Heart right ventricle (tissue), 16 donors: ENCODE data around the gene PADI3. TPM values are rescaled to one million over a fixed set of nuclear protein-coding genes. Genes with fewer than 3 reads are reported as not detected.

Experiments
- ATAC-seq, 8 donors: fragments of 200-7000 bp; cut with Tn5 transposase; one replicate each; pipeline ENCODE4 v1.9.1; 2020; ENCODE audit warnings: mild to moderate bottlenecking in 8 of 8, moderate library complexity in 8 of 8, moderate number of reproducible peaks in 1 of 8
- DNase-seq, 2 donors: peaks; one replicate each; pipeline ENCODE4 v3.0.0-alpha.2; 2020
- H3K27ac ChIP-seq, 10 donors: fragments of 200-600 bp; sonication (generic) in 2 of 10; one replicate each; pipeline versions ENCODE4 v1.5.0 to v1.8.0; 2020 to 2022; ENCODE audit warnings: mild to moderate bottlenecking in 3 of 10
- H3K27me3 ChIP-seq, 7 donors: fragments of 200-600 bp; one replicate each; pipeline ENCODE4 v1.8.0; 2021 to 2022; ENCODE audit warnings: mild to moderate bottlenecking in 2 of 7
- H3K36me3 ChIP-seq, 9 donors: fragments of 200-600 bp; sonication (generic) in 1 of 9; one replicate each; pipeline versions ENCODE4 v1.5.0 to v1.8.0; 2020 to 2022; ENCODE audit warnings: mild to moderate bottlenecking in 2 of 9
- H3K4me1 ChIP-seq, 9 donors: fragments of 200-600 bp; sonication (generic) in 1 of 9; one replicate each; pipeline versions ENCODE4 v1.5.0 to v1.8.0; 2020 to 2022; ENCODE audit warnings: mild to moderate bottlenecking in 4 of 9
- H3K4me3 ChIP-seq, 10 donors: fragments of 200-600 bp; sonication (generic) in 2 of 10; one replicate each; pipeline versions ENCODE4 v1.5.0 to v1.8.0; 2020 to 2022; ENCODE audit warnings: mild to moderate bottlenecking in 7 of 10, moderate library complexity in 2 of 10
- H3K9me3 ChIP-seq, 11 donors: fragments of 200-600 bp in 10 of 11; sonication (generic) in 2 of 11; one replicate each; pipeline versions ENCODE4 v1.5.0 to v1.8.0; 2013 to 2022; ENCODE audit warnings: mild to moderate bottlenecking in 2 of 11, control low read depth in 1 of 11, moderate library complexity in 1 of 11
- CTCF ChIP-seq, 9 donors: fragments of 200-600 bp; sonication (generic) in 2 of 9; IDR thresholded peaks; one replicate each; pipeline versions ENCODE4 v1.5.0 to v1.8.0; 2021 to 2022; ENCODE audit warnings: antibody characterized with exemption in 9 of 9, mild to moderate bottlenecking in 5 of 9, moderate library complexity in 1 of 9
- WGBS, 2 donors: extraction: QIAGEN DNeasy Blood & Tissue Kit; methylation state at CpG; one replicate each; pipeline ENCODE4 v1.1.7; 2013; ENCODE audit warnings: inconsistent platforms in 1 of 2; 5-methylcytosine and 5-hydroxymethylcytosine counted together
- intact Hi-C, 10 donors: fragments of 100-400 bp; cut with DNase I; formaldehyde crosslinking; loops; one replicate each; pipeline versions ENCODE4 v1.11.1 to v1.14.2; 2022
- polyA plus RNA-seq, 2 donors: library from polyadenylated mRNA; stranded (reverse); fragments of 200-250 nt; gene quantifications; one replicate each; pipeline ENCODE4 v1.2.3, GENCODE V29; 2013
- total RNA-seq, 10 donors: library from RNA; stranded (reverse); fragmentation: NEBNext Ultra II Directional in 3 of 10; extraction: Animal tissue kit (Norgen Biotek cat#: 25700) in 3 of 10; gene quantifications; one replicate each; pipeline versions ENCODE4 v1.2.1 to v1.2.4, GENCODE V29; 2021 to 2023
- donor health status: Arrhythmogenic right ventricular cardiomyopathy.
- donor health status: ischemic (EF 13 %, LVEDD 7.1; RV severe dilation, severe dysfunction).
- donor health status: healthy with polysubstance abuse.
- donor health status: DM: no; HTN: yes; CAD: no.
- donor health status: DM: no; HTN: no; CAD: no.
- donor health status: ischemic (EF 25% LVEDD 6.9; RV normal size, moderate dysfunction).
- donor health status: ischemic (EF 25% LVEDD 5.7; RV mildly dilated, moderate dysfunction).
- donor health status: healthy.
- donor health status: DM: yes; HTN: yes; CAD: no.
- donor health status: Ischemic cardiomyopathy.
- donor health status: ischemic (EF 35%, LVEDD 5.7; RV mildly dilated, moderate dysfunction).
- donor health status: nonischemic (EF 11% LVEDD 7.7; RV severe dilation, severe dysfunction).
- donor health status: DM: yes; HTN: yes; CAD: no.
- donor health status: PGD.
- donor health status: ischemic (EF 29% LVEDD 5.4; RV normal size, mild dysfunction).
- donor health status: nonischemic (EF 23%, LVEDD 6.1; RV moderate dilation, normal function).

Gene PADI3
- total and polyA plus RNA-seq, 12 donors = not detected

DNA sequence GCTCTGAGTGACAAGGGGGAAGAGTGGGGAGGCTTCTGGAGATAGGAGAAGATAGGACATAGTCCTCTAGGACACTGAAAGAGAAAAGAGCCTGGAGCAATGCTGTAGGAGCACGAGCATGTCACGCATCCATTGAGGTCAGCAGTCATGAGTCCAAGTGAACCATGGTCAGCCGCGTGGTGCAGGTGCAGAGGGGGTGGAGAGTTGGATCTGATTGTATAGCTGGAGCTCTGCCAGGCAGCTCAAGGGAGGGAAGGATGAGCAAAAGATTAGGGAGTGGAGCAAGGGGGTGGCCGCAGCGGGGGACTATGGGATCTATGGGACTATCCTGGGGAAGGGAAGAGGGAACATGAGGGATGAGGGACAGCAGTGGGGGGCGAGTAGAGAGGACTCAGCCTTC lies 30.0 kb upstream of the PADI3 start:
- no peaks in the 10 kb centered on the region for H3K36me3 ChIP-seq
- DNase-seq (no peak), ATAC-seq (no peak)
- H3K9me3 ChIP-seq = no peaks in the 10 kb centered on the region
- H3K27me3 ChIP-seq = peaks cover 0 to 93% (median 66%) of the 10 kb centered on the region in 7 donors
- 55 to 57% methylated on average over 7 of the region's 7 CpGs for WGBS, 2 donors
- intact Hi-C loops = no loop called here
- no peaks in the 10 kb centered on the region for H3K4me1 ChIP-seq
- no peak overlapping the region for H3K4me3 ChIP-seq
- no peak overlapping the region for H3K27ac ChIP-seq
- TF ChIP-seq CTCF (IDR thresholded peaks at IDR 0.05) = no peak

GRCh38 chr1:17220287-17220686 lies 28.6 kb upstream of the PADI3 start:
- Histone ChIP-seq H3K27me3 (peaks cover 0 to 92% (median 58%) of the 10 kb centered on the region in 7 donors), H3K36me3 (no peaks in the 10 kb centered on the region), H3K9me3 (no peaks in the 10 kb centered on the region), H3K27ac (no peak overlapping the region), H3K4me3 (no peak overlapping the region), H3K4me1 (no peaks in the 10 kb centered on the region)
- intact Hi-C loops = no loop called here
- no peak for DNase-seq
- 71 to 81% methylated on average over 3 of the region's 3 CpGs for WGBS, 2 donors
- no peak for TF ChIP-seq CTCF (IDR thresholded peaks at IDR 0.05)
- no peak for ATAC-seq

DNA sequence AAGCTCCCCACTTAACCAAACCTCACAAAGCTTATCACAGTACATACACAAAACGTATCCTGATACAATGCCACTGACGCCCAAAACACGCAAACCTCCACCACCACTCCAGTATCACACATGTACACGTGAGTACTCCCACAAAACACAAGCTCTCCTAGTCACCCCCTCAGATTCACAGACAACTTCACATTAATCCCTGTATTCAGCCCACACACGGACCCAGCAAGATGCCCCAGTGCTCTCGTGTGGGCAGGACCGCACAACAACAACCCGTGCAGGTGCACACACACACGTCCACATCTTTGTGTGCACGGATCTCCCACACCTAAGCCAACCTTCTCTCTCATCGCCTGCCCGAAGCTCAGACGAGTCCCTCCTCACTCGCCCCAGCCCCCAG lies 26.3 kb upstream of the PADI3 start:
- intact Hi-C loops = no loop called here
- H3K27me3 ChIP-seq = peaks cover 0 to 73% (median 45%) of the 10 kb centered on the region in 7 donors

DNA sequence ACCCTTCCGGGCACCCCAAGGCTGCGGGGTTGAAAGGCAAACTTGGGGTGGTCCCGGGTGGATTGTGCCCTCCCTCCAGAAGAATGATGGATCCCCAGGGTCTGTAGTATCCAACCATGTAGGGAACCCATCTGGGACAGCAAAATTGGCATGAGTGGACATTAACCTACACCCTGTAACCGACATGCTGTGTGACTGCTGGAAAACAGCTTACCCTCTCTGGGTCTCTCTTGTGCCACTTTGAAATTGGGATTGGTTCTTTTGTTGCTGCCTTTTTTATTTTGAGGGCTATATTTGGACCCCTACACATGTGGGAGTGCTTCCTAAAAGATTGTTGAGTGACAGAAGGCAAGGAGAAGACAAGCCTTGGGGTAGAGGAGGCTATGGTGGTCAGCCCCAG lies 24.5 kb upstream of the PADI3 start:
- TF ChIP-seq CTCF (IDR thresholded peaks at IDR 0.05) = no peak
- intact Hi-C loops = no loop called here
- Histone ChIP-seq H3K27ac (no peak overlapping the region), H3K27me3 (peaks cover 0 to 64% (median 39%) of the 10 kb centered on the region in 7 donors), H3K36me3 (no peaks in the 10 kb centered on the region), H3K4me1 (no peaks in the 10 kb centered on the region), H3K4me3 (no peak overlapping the region), H3K9me3 (no peaks in the 10 kb centered on the region)
- WGBS, 2 donors = 90 to 97% methylated on average over 4 of the region's 4 CpGs
- ATAC-seq (no peak), DNase-seq (no peak)

More for the DNA sequence above, 26.3 kb upstream of the PADI3 start:
- DNase-seq = no peak
- H3K4me1 ChIP-seq = no peaks in the 10 kb centered on the region
- no peaks in the 10 kb centered on the region for H3K9me3 ChIP-seq
- 81 to 86% methylated on average over 14 of the region's 14 CpGs for WGBS, 2 donors
- TF ChIP-seq CTCF (IDR thresholded peaks at IDR 0.05) = no peak
- H3K4me3 ChIP-seq = no peak overlapping the region
- ATAC-seq = no peak
- H3K27ac ChIP-seq = no peak overlapping the region
- no peaks in the 10 kb centered on the region for H3K36me3 ChIP-seq
